C4-2B (cell line): ENCODE data around the gene CAMK1D.

Source experiments
- H3K27ac ChIP-seq: fragments of 450-650 bp; 2 replicates; pipeline ENCODE4 v1.5.1; 2017
- ZFX ChIP-seq: fragments of 450-650 bp; IDR thresholded peaks from 2 replicates; pipeline ENCODE4 v1.6.1; 2017
- TF ChIP-seq, protein P1 (sequence below): fragments of 450-650 bp; conservative IDR thresholded peaks from 2 replicates; pipeline ENCODE4 v1.5.1; 2017; ENCODE audit warnings: mild to moderate bottlenecking

Gene CAMK1D

DNA sequence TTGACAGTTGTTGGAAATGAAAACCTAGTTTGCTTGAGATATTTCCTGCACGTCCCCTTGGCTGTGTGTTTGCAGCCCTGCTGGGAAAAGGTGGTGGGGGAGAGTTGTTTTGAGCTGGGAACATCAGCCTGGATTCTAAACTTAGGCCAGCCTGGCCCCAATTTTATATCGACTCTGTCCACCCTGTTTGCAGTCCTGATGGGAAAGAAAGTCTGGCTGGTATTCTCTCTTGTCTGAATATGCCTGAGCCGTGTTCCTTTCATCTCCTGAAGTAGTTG is 473.5 kb downstream of the CAMK1D start:
- TF ChIP-seq, protein P1, sequence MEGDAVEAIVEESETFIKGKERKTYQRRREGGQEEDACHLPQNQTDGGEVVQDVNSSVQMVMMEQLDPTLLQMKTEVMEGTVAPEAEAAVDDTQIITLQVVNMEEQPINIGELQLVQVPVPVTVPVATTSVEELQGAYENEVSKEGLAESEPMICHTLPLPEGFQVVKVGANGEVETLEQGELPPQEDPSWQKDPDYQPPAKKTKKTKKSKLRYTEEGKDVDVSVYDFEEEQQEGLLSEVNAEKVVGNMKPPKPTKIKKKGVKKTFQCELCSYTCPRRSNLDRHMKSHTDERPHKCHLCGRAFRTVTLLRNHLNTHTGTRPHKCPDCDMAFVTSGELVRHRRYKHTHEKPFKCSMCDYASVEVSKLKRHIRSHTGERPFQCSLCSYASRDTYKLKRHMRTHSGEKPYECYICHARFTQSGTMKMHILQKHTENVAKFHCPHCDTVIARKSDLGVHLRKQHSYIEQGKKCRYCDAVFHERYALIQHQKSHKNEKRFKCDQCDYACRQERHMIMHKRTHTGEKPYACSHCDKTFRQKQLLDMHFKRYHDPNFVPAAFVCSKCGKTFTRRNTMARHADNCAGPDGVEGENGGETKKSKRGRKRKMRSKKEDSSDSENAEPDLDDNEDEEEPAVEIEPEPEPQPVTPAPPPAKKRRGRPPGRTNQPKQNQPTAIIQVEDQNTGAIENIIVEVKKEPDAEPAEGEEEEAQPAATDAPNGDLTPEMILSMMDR = no peak

DNA sequence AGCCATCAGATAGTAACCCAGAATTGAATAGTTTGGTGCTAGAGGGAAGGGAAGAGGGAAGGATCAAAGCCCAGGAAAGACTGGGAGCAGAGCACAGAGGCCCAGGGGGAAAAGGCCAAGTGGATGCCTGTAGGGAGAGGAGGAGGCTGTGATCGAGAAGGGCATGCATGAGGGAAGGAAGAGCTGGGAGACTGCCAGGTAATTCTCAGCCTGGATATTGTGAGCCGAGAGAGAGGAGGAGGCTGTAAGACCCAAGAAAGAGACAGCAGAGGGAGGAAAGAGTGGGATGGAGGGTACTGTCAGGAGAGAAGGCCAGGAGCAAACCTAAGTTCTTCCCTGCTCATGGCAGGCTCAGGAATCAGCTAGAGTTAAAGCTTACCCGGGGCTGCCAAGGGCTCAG is 474.0 kb downstream of the CAMK1D start:
- H3K27ac ChIP-seq = no peak overlapping the region
- no peak for TF ChIP-seq ZFX
- TF ChIP-seq, protein P1 = no peak

More for the DNA sequence above, 473.5 kb downstream of the CAMK1D start:
- H3K27ac ChIP-seq = no peak overlapping the region

GRCh38 chr10:12825260-12825849 is 476.0 kb downstream of the CAMK1D start:
- TF ChIP-seq, protein P1 = no peak
- TF ChIP-seq ZFX = no peak
- no peak overlapping the region for H3K27ac ChIP-seq

GRCh38 chr10:12826800-12827372 is 477.5 kb downstream of the CAMK1D start:
- H3K27ac ChIP-seq = no peak overlapping the region
- TF ChIP-seq, protein P1 = no peak
- no peak for TF ChIP-seq ZFX

DNA sequence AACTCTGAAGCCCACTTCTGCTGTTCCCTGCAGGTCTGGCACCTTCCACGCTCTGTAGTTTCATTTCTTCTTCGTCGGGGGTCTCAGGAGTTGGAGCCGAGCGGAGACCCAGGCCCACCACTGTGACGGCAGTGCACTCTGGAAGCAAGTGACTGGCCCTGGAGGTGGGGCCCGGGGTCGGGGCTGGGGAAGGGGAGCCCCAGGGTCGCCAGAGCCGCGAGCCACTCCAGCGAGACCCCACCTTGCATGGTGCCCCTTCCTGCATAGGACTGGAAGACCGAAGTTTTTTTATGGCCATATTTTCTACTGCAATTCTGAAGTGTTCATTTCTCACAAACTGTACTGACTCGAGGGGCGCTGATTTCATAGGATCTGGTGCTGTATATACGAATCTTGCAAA is 479.4 kb downstream of the CAMK1D start:
- H3K27ac ChIP-seq = no peak overlapping the region
- TF ChIP-seq ZFX = no peak
- TF ChIP-seq, protein P1 = no peak

DNA sequence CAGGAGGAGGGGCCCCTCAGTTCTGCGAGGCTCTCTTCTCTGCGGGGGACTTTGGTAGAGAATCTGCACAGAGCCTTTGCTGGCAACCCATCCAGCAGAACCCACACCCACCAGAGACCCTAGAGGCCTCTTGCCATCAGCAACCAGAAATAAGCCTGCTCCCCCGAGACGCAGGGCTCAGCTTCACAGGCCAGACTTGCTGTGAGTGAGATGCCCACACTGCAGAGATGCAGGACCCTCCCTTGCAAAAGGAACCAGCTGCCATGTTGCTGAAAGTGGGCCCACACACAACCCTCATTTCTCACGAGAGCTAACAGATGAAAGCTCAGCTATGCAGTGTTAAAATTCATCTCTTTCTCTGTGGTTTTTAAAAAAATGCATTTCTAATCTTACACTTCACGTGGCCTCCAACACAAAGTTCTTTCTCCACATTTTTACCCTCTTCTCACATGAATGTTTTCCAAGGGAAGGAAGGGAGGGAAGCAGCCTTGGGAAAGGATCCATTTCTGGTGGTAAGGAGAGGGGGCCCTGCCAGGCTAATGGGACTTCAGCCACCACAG is 480.6 kb downstream of the CAMK1D start:
- TF ChIP-seq, protein P1 = no peak
- TF ChIP-seq ZFX = no peak
- H3K27ac ChIP-seq = no peak overlapping the region

DNA sequence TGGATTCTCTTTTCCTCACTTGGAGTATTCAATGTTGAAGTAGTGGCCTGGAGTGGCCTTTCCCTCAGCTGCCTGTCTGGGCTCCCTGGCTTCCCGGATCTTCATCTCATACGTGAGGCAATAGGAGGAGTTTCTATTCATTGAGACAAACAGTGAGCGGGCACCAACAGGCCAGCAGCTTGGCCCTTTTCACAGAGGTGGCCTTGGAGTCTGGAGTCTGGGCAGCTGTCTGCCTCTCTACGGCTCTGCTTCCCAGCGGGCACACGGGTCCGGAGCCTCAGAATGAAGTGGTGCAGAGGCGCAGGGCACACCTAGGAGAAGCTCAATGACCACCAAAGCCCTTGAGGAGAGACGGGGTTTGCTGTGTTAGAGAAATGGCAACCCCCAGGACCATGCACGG is 482.7 kb downstream of the CAMK1D start:
- no peak overlapping the region for H3K27ac ChIP-seq
- TF ChIP-seq, protein P1 = no peak
- no peak for TF ChIP-seq ZFX
